NB4 (cell line): ENCODE measurements around the gene PXMP4.

Experiments
- CTCF ChIP-seq: IDR thresholded peaks from one replicate; pipeline ENCODE4 v1.5.1; 2012; ENCODE audit warnings: low read depth, low read length
- POLR2A ChIP-seq: IDR thresholded peaks from 2 replicates; pipeline ENCODE4 v1.6.1; 2011; ENCODE audit warnings: mild to moderate bottlenecking; ENCODE audit not compliant: insufficient read length; ENCODE audit errors: extremely low read depth

GRCh38 chr20:33688938-33689424 is 31.1 kb downstream of the PXMP4 start:
- TF ChIP-seq CTCF (no peak), POLR2A (no peak)
